Peyer's patch (tissue), 4 donors: ENCODE measurements around the gene OTX2. TPM values are rescaled to one million over a fixed set of nuclear protein-coding genes. Genes with fewer than 3 reads are reported as not detected.

Experiments
- DNase-seq, 3 donors: peaks; one replicate each; pipeline ENCODE4 v3.0.0-alpha.2; 2017 to 2019
- H3K27ac ChIP-seq, 4 donors: fragments of 200-600 bp; sonication (generic); one replicate each; pipeline ENCODE4 v1.5.1; 2016 to 2019
- H3K27me3 ChIP-seq, 2 donors: fragments of 200-600 bp; sonication (generic); one replicate each; pipeline ENCODE4 v1.5.1; 2019
- H3K36me3 ChIP-seq, 3 donors: fragments of 200-600 bp; sonication (generic); one replicate each; pipeline ENCODE4 v1.5.1; 2016 to 2019
- H3K4me1 ChIP-seq, 4 donors: fragments of 200-600 bp; sonication (generic); one replicate each; pipeline ENCODE4 v1.5.1; 2016 to 2019
- H3K4me3 ChIP-seq, 4 donors: fragments of 200-600 bp; sonication (generic); 1 replicate in 3 of 4; 2 replicates in 1 of 4; pipeline ENCODE4 v1.5.1; 2016 to 2019; ENCODE audit warnings: mild to moderate bottlenecking in 1 of 4
- H3K9me3 ChIP-seq, 4 donors: fragments of 200-600 bp; sonication (generic); one replicate each; pipeline ENCODE4 v1.5.1; 2016 to 2019; ENCODE audit warnings: mild to moderate bottlenecking in 1 of 4
- CTCF ChIP-seq, 6 experiments: fragments of 450-650 bp in 4 of 6; fragments of 200-600 bp in 2 of 6; sonication (generic) in 1 of 6; IDR thresholded peaks; one replicate each; pipeline ENCODE4 v1.5.1; 2017 to 2019; ENCODE audit warnings: antibody characterized with exemption in 6 of 6, mild to moderate bottlenecking in 3 of 6, moderate library complexity in 1 of 6
- POLR2A ChIP-seq, 2 donors: fragments of 450-650 bp; IDR thresholded peaks; one replicate each; pipeline ENCODE4 v1.5.1; 2017; ENCODE audit warnings: antibody characterized with exemption in 2 of 2, mild to moderate bottlenecking in 2 of 2, moderate library complexity in 2 of 2
- total RNA-seq, 4 donors: library from RNA; depleted of rRNA; stranded (reverse); fragments of >200 nt; gene quantifications; one replicate each; pipeline ENCODE4 v1.1.0, GENCODE V29; 2016

OTX2 gene
- total RNA-seq, 4 donors from 2014 or later = not detected

GRCh38 chr14:56807386-56808109 is 2.7 kb downstream of the OTX2 start:
- H3K9me3 ChIP-seq = no peaks in the 10 kb centered on the region
- no peak overlapping the region for H3K27ac ChIP-seq
- H3K27me3 ChIP-seq = peaks cover 0 to 77% of the 10 kb centered on the region in 2 donors
- TF ChIP-seq CTCF (IDR thresholded peaks at IDR 0.05) (no peak), POLR2A (IDR thresholded peaks at IDR 0.05) (no peak)
- H3K36me3 ChIP-seq = no peaks in the 10 kb centered on the region
- peak overlapping the region in 1 of 4 donors; percentile 12 for H3K4me3 ChIP-seq
- peaks cover 0 to 21% (median 0%) of the 10 kb centered on the region in 4 donors for H3K4me1 ChIP-seq
- no peak for DNase-seq

GRCh38 chr14:56806760-56807159 is 3.5 kb downstream of the OTX2 start:
- Histone ChIP-seq H3K4me1 (peaks cover 0 to 21% (median 0%) of the 10 kb centered on the region in 4 donors), H3K36me3 (no peaks in the 10 kb centered on the region), H3K27me3 (peaks cover 0 to 73% of the 10 kb centered on the region in 2 donors), H3K9me3 (no peaks in the 10 kb centered on the region), H3K4me3 (no peak overlapping the region), H3K27ac (no peak overlapping the region)
- no peak for DNase-seq
- TF ChIP-seq CTCF (IDR thresholded peaks at IDR 0.05) = no peak
- TF ChIP-seq POLR2A (IDR thresholded peaks at IDR 0.05) = no peak

- Histone ChIP-seq H3K4me1 (peaks cover 0 to 21% (median 0%) of the 10 kb centered on the region in 4 donors), H3K36me3 (no peaks in the 10 kb centered on the region), H3K9me3 (no peaks in the 10 kb centered on the region), H3K4me3 (no peak overlapping the region), H3K27ac (no peak overlapping the region), H3K27me3 (peaks cover 0 to 67% of the 10 kb centered on the region in 2 donors)
- TF ChIP-seq CTCF (IDR thresholded peaks at IDR 0.05) = no peak
- no peak for TF ChIP-seq POLR2A (IDR thresholded peaks at IDR 0.05)
- DNase-seq = no peak
These were observed 4.1 kb downstream of the OTX2 start for GRCh38 chr14:56805992-56806727.

- Histone ChIP-seq H3K36me3 (no peaks in the 10 kb centered on the region), H3K27me3 (peaks cover 0 to 59% of the 10 kb centered on the region in 2 donors), H3K4me3 (no peak overlapping the region), H3K9me3 (no peaks in the 10 kb centered on the region), H3K27ac (no peak overlapping the region), H3K4me1 (peaks cover 0 to 21% (median 0%) of the 10 kb centered on the region in 4 donors)
- TF ChIP-seq POLR2A (IDR thresholded peaks at IDR 0.05) (no peak), CTCF (IDR thresholded peaks at IDR 0.05) (no peak)
- peak in 1 of 3 donors; percentile 44 for DNase-seq
These were observed 4.9 kb downstream of the OTX2 start for GRCh38 chr14:56805201-56805991.

- Histone ChIP-seq H3K4me1 (peaks cover 0 to 15% (median 0%) of the 10 kb centered on the region in 4 donors), H3K9me3 (no peaks in the 10 kb centered on the region)
These were observed 6.3 kb downstream of the OTX2 start for GRCh38 chr14:56803816-56804535.

More at GRCh38 chr14:56803816-56804535, 6.3 kb downstream of the OTX2 start:
- TF ChIP-seq CTCF (IDR thresholded peaks at IDR 0.05) (no peak), POLR2A (IDR thresholded peaks at IDR 0.05) (no peak)
- Histone ChIP-seq H3K27me3 (peaks cover 0 to 47% of the 10 kb centered on the region in 2 donors), H3K27ac (no peak overlapping the region), H3K4me3 (no peak overlapping the region), H3K36me3 (no peaks in the 10 kb centered on the region)
- DNase-seq = no peak
